Measurements from ENCODE around the gene RAB33B. TPM values are rescaled to one million over a fixed set of nuclear protein-coding genes. Genes with fewer than 3 reads are reported as not detected.
"Not testable (repeated sequence)": the region's sequence is repeated elsewhere in the genome, so short reads cannot be mapped to it uniquely, and the experiment has no call there.

RAB33B gene
- total RNA-seq, result 1 to 10 TPM; 5.4 to 7.4 TPM

DNA sequence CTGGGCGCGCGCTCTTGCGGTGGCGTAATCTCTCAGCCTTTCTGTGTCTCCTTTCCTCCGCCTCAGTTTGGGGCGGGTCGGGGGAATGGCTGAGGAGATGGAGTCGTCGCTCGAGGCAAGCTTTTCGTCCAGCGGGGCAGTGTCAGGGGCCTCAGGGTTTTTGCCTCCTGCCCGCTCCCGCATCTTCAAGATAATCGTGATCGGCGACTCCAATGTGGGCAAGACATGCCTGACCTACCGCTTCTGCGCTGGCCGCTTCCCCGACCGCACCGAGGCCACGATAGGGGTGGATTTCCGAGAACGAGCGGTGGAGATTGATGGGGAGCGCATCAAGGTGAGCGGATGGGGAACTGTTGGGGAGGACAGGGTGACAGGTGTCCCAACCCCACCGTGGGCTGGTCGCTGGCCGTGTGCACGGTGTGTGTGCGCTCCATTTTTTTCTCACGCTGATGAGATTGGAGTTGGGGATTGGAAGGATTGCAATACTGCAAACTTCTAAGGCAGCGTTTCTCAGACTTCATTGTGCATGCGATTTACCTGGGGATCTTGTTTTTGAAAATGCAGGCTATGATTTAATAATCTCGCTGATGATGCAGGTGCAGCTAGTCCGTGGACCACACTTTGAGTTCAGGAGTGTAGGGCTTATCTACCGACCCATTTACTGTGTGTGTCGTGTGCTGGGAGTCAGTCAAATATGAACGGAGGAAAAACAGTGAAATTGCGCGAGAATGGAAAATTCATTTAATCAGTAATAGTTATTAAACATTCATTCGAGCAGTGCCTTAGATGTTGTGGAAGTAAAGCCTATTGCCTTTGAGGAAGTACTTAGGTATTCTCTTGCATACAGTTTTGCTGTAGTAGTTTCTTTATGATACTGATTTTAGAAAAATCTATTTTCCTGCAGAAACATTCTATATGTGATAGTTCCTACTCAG lies at the start of gene RAB33B:
RAB33B (plus strand) TSS at position 11 of the 935 bp plus-strand sequence; CDS start at position 86, 75 bp downstream.
- Mint-ChIP-seq H3K27me3 (no peaks in the 10 kb centered on the region), H3K36me3 (peaks cover 4% of the 10 kb centered on the region), H3K4me1 (peaks cover 61% of the 10 kb centered on the region), H3K4me3 (peak within 1 kb of the TSS; percentile 82), H3K27ac (peak within 1 kb of the TSS; percentile 99), H3K9me3 (ENCODE audit: low read depth) (no peaks in the 10 kb centered on the region)
- ATAC-seq (peak; percentile 2), DNase-seq (no peak)
- CTCF ChIA-PET, result interaction anchor here (1.1 kb wide), 1 partner anchor 100 kb away, joined by 3 read pairs; no protein-coding TSS in a partner anchor

- H3K36me3 Mint-ChIP-seq, result peaks cover 21% of the 10 kb centered on the region
- H3K4me1 Mint-ChIP-seq, result no peaks in the 10 kb centered on the region
- DNase-seq (no peak), ATAC-seq (no peak)
- H3K27ac Mint-ChIP-seq, result no peak overlapping the region
- no peak overlapping the region for H3K4me3 Mint-ChIP-seq
- no peaks in the 10 kb centered on the region for H3K27me3 Mint-ChIP-seq
- CTCF ChIA-PET, result interaction anchor here (1.0 kb wide), 1 partner anchor 42 kb away, joined by 3 read pairs; no protein-coding TSS in a partner anchor
- H3K9me3 Mint-ChIP-seq (ENCODE audit: low read depth), result no peaks in the 10 kb centered on the region
These were observed 43.6 kb upstream of the RAB33B start for GRCh38 chr4:139410312-139410711.

DNA sequence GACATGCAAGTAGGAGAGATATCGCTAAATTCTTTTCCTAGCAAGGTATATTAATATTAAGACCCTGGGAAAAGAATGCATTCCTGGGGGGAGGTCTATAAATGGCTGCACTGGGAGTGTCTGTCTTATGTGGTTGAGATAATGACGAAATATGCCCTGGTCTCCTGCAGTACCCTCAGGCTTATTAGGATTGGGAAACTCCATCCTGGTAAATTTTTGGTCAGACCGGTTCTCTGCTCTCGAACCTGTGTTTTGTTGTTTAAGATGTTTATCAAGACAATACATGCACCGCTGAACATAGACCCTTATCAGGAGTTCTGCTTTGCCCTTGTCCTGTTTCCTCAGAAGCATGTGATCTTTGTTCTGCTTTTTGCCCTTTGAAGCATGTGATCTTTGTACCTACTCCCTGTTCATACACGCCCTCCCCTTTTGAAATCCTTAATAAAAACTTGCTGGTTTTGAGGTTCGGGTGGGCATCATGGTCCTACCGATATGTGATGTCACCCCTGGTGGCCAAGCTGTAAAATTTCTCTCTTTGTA lies 39.2 kb upstream of the RAB33B start:
- peaks cover 19% of the 10 kb centered on the region for H3K36me3 Mint-ChIP-seq
- ATAC-seq; H3K4me3 Mint-ChIP-seq; H3K9me3 Mint-ChIP-seq (ENCODE audit: low read depth); H3K27ac Mint-ChIP-seq; H3K4me1 Mint-ChIP-seq; H3K27me3 Mint-ChIP-seq; DNase-seq: not testable (repeated sequence)
- CTCF ChIA-PET, result interaction anchor here (1.2 kb wide), 1 partner anchor 21 kb away, joined by 4 read pairs; no protein-coding TSS in a partner anchor

- Mint-ChIP-seq H3K4me1 (peaks cover 9% of the 10 kb centered on the region), H3K27me3 (no peaks in the 10 kb centered on the region), H3K36me3 (peaks cover 25% of the 10 kb centered on the region), H3K9me3 (ENCODE audit: low read depth) (no peaks in the 10 kb centered on the region), H3K27ac (no peak overlapping the region), H3K4me3 (no peak overlapping the region)
- peak; percentile 53 for ATAC-seq
- no peak for DNase-seq
- CTCF ChIA-PET, result interaction anchor here (0.8 to 1.4 kb wide), 10 partner anchors 9 to 389 kb away, joined by 3 to 8 read pairs (median 3); no protein-coding TSS in a partner anchor
These were observed 37.7 kb upstream of the RAB33B start for GRCh38 chr4:139416073-139416673.

- Mint-ChIP-seq H3K9me3 (ENCODE audit: low read depth) (peaks cover 6% of the 10 kb centered on the region), H3K27ac (no peak overlapping the region), H3K4me3 (no peak overlapping the region), H3K27me3 (no peaks in the 10 kb centered on the region), H3K36me3 (peaks cover 24% of the 10 kb centered on the region), H3K4me1 (peaks cover 9% of the 10 kb centered on the region)
- DNase-seq (no peak), ATAC-seq (no peak)
- CTCF ChIA-PET, result interaction anchor here (1.2 to 1.7 kb wide), 2 partner anchors 13 to 34 kb away, joined by 3 to 5 read pairs; no protein-coding TSS in a partner anchor
These were observed 34.5 kb upstream of the RAB33B start for GRCh38 chr4:139419388-139419914.

GRCh38 chr4:139420652-139421051 lies 33.3 kb upstream of the RAB33B start:
- no peak overlapping the region for H3K27ac Mint-ChIP-seq
- H3K9me3 Mint-ChIP-seq (ENCODE audit: low read depth), result peaks cover 6% of the 10 kb centered on the region
- no peak for ATAC-seq
- peaks cover 9% of the 10 kb centered on the region for H3K4me1 Mint-ChIP-seq
- no peaks in the 10 kb centered on the region for H3K27me3 Mint-ChIP-seq
- H3K36me3 Mint-ChIP-seq, result peaks cover 17% of the 10 kb centered on the region
- CTCF ChIA-PET, result no interaction called here
- H3K4me3 Mint-ChIP-seq, result no peak overlapping the region
- DNase-seq, result no peak

GRCh38 chr4:139436122-139436521 lies 17.8 kb upstream of the RAB33B start:
- DNase-seq (no peak), ATAC-seq (no peak)
- CTCF ChIA-PET, result interaction anchor here (1.1 to 1.3 kb wide), 3 partner anchors 17 to 61 kb away, joined by 3 to 5 read pairs (median 4); no protein-coding TSS in a partner anchor
- Mint-ChIP-seq H3K4me3 (no peak overlapping the region), H3K27me3 (no peaks in the 10 kb centered on the region), H3K27ac (peak overlapping the region; percentile 35), H3K36me3 (peaks cover 39% of the 10 kb centered on the region), H3K9me3 (ENCODE audit: low read depth) (peaks cover 10% of the 10 kb centered on the region), H3K4me1 (peaks cover 8% of the 10 kb centered on the region)

- H3K4me3 Mint-ChIP-seq, result no peak overlapping the region
- H3K27me3 Mint-ChIP-seq, result no peaks in the 10 kb centered on the region
- CTCF ChIA-PET, result interaction anchor here (0.9 kb wide), 1 partner anchor 15 kb away, joined by 3 read pairs; no protein-coding TSS in a partner anchor
- no peak for DNase-seq
- peaks cover 8% of the 10 kb centered on the region for H3K4me1 Mint-ChIP-seq
- no peak overlapping the region for H3K27ac Mint-ChIP-seq
- peaks cover 10% of the 10 kb centered on the region for H3K9me3 Mint-ChIP-seq (ENCODE audit: low read depth)
- peaks cover 37% of the 10 kb centered on the region for H3K36me3 Mint-ChIP-seq
- ATAC-seq, result no peak
These were observed 15.8 kb upstream of the RAB33B start for GRCh38 chr4:139438141-139438540.

DNA sequence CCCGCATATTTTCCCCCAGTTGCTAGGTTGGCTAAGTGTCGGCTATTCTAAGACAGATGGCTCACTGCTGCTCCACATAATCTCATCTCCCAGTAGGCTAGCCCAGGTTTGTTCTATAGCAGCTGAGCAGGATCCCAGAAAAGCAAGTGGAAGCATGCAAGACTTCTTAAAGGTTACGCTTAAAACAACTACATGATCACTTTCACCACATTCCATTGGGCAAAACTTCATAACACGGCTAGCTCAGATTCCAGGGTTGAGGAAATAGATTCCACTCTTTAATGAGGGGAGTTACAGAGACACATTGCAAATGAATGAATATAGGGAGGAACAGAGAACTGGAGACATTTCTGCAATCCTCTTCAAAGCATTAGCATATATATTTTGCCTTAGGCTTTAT lies 12.9 kb upstream of the RAB33B start:
- H3K36me3 Mint-ChIP-seq, result peaks cover 35% of the 10 kb centered on the region
- H3K4me1 Mint-ChIP-seq, result peaks cover 4% of the 10 kb centered on the region
- CTCF ChIA-PET, result interaction anchor here (2.1 kb wide), 1 partner anchor 12 kb away, joined by 5 read pairs; no protein-coding TSS in a partner anchor
- no peaks in the 10 kb centered on the region for H3K27me3 Mint-ChIP-seq
- ATAC-seq (no peak), DNase-seq (no peak)
- peaks cover 10% of the 10 kb centered on the region for H3K9me3 Mint-ChIP-seq (ENCODE audit: low read depth)
- H3K4me3 Mint-ChIP-seq, result no peak overlapping the region
- H3K27ac Mint-ChIP-seq, result no peak overlapping the region

DNA sequence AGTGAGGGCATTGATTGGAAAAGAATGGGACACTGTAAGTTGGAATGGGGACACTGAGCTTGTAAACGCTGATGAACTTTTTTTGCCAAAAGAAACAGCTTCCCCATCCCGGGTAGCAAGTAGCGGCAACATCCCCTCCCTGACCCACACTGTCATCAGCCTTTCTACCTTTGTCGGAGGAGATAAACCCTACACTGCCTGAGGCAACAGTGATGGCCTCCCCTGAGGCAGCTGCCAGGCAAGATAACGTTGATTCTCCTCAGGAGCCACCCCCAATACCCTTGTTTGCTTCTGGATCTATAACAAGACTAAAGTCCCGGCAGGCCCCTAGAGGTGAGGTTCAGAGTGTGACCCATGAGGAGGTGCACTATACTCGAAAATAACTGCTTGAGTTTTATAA lies 10.3 kb upstream of the RAB33B start:
- no peak overlapping the region for H3K27ac Mint-ChIP-seq
- H3K36me3 Mint-ChIP-seq, result peaks cover 18% of the 10 kb centered on the region
- CTCF ChIA-PET, result no interaction called here
- no peak overlapping the region for H3K4me3 Mint-ChIP-seq
- H3K9me3 Mint-ChIP-seq (ENCODE audit: low read depth), result peaks cover 5% of the 10 kb centered on the region
- no peak for DNase-seq
- no peak for ATAC-seq
- H3K27me3 Mint-ChIP-seq, result no peaks in the 10 kb centered on the region
- no peaks in the 10 kb centered on the region for H3K4me1 Mint-ChIP-seq

DNA sequence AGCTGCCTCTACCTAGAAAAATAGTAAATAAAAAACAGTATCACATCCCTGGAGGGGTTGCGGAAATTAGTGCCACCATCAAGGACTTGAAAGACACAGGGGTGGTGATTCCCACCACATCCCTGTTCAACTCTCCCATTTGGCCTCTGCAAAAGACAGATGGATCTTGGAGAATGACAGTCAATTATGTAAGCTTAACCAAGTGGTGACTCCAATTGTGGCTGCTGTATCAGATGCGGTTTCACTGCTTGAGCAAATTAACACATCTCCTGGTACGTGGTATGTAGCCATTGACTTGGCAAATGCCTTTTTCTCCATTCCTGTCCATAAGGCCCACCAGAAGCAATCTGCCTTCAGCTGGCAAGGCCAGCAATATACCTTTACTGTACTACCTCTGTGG lies 9.0 kb upstream of the RAB33B start:
- H3K27me3 Mint-ChIP-seq; CTCF ChIA-PET; DNase-seq; H3K4me3 Mint-ChIP-seq; ATAC-seq; H3K9me3 Mint-ChIP-seq (ENCODE audit: low read depth); H3K4me1 Mint-ChIP-seq; H3K27ac Mint-ChIP-seq: not testable (repeated sequence)
- H3K36me3 Mint-ChIP-seq, result peaks cover 11% of the 10 kb centered on the region

DNA sequence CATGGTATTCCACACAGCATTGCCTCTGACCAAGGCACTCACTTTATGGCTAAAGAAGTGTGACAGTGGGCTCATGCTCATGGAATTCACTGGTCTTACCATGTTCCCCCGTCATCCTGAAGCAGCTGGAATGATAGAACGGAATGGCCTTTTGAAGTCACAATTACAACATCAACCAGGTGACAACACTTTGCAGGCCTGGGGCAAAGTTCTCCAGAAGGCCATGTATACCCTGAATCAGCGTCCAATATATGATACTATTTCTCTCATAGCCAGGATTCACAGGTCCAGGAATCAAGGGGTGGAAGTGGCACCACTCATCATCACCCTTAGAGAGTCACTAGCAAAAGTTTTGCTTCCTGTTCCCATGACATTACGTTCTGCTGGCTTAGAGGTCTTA lies 6.8 kb upstream of the RAB33B start:
- CTCF ChIA-PET; H3K4me3 Mint-ChIP-seq; H3K27ac Mint-ChIP-seq; H3K9me3 Mint-ChIP-seq (ENCODE audit: low read depth); ATAC-seq; DNase-seq; H3K36me3 Mint-ChIP-seq; H3K27me3 Mint-ChIP-seq; H3K4me1 Mint-ChIP-seq: not testable (repeated sequence)

- Mint-ChIP-seq H3K27me3 (no peaks in the 10 kb centered on the region), H3K27ac (no peak overlapping the region), H3K9me3 (ENCODE audit: low read depth) (no peaks in the 10 kb centered on the region), H3K4me1 (peaks cover 28% of the 10 kb centered on the region), H3K4me3 (no peak overlapping the region), H3K36me3 (peaks cover 4% of the 10 kb centered on the region)
- CTCF ChIA-PET, result interaction anchor here (0.8 kb wide), 1 partner anchor 34 kb away, joined by 5 read pairs; no protein-coding TSS in a partner anchor
- no peak for DNase-seq
- no peak for ATAC-seq
These were observed 3.3 kb upstream of the RAB33B start for GRCh38 chr4:139450586-139450985.

Data from activated CD8-positive, alpha-beta memory T cell treated with anti-CD3 and anti-CD28 coated beads, Interleukin-2, amount 10 ng/mL, durations not matched to agents 7 days and 5 days (primary cell).